Gastroesophageal sphincter (tissue), 3 donors: ENCODE data around the gene ZNRF2.

Experiments used
- POLR2A ChIP-seq, 2 donors: fragments of 450-650 bp; IDR thresholded peaks; one replicate each; pipeline ENCODE4 v1.6.1; 2017; ENCODE audit warnings: antibody characterized with exemption in 2 of 2, mild to moderate bottlenecking in 2 of 2, moderate library complexity in 1 of 2
- TF ChIP-seq, protein P1 (sequence below), 4 experiments: fragments of 200-600 bp in 2 of 4; fragments of 450-650 bp in 2 of 4; sonication (generic) in 1 of 4; IDR thresholded peaks; one replicate each; pipeline ENCODE4 v1.5.1; 2017 to 2019; ENCODE audit warnings: antibody characterized with exemption in 4 of 4, mild to moderate bottlenecking in 2 of 4, moderate library complexity in 2 of 4

DNA sequence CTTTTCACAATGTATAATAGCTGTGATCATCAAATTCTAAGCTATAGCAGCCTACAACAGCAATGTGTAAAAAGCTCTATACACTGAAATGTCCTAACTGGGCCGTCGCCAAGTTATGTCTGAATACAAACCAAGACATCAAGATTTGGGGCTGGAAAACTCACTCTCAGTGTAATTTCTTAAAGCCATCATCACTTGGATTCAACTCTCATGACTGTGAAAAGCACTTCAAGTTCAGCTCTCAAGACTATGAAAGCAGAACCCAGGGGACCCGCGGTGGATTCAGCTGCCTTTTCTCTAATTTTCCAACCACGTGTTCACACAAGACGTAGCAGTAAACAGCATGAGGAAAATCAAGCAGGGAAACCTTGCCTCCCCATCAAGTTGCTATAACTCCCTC lies 15.8 kb upstream of the ZNRF2 start:
- TF ChIP-seq POLR2A (IDR thresholded peaks at IDR 0.05) = no peak
- TF ChIP-seq, protein P1, sequence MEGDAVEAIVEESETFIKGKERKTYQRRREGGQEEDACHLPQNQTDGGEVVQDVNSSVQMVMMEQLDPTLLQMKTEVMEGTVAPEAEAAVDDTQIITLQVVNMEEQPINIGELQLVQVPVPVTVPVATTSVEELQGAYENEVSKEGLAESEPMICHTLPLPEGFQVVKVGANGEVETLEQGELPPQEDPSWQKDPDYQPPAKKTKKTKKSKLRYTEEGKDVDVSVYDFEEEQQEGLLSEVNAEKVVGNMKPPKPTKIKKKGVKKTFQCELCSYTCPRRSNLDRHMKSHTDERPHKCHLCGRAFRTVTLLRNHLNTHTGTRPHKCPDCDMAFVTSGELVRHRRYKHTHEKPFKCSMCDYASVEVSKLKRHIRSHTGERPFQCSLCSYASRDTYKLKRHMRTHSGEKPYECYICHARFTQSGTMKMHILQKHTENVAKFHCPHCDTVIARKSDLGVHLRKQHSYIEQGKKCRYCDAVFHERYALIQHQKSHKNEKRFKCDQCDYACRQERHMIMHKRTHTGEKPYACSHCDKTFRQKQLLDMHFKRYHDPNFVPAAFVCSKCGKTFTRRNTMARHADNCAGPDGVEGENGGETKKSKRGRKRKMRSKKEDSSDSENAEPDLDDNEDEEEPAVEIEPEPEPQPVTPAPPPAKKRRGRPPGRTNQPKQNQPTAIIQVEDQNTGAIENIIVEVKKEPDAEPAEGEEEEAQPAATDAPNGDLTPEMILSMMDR (IDR thresholded peaks at IDR 0.05) = no peak
